ENCODE data around the gene SLC1A2. TPM values are rescaled to one million over a fixed set of nuclear protein-coding genes. Genes with fewer than 3 reads are reported as not detected.
A peak's percentile ranks its signal among the peaks of the same experiment; 100 is the strongest.

The SLC1A2 gene
- total RNA-seq, 5 donors from 2014 or later (not counting 1 experiment from before 2014, with no cell fraction given) = 0.07 to 0.19 (median 0.12) TPM

- Mint-ChIP-seq H3K27ac (peak overlapping the region in 1 of 2 donors; percentile 2), H3K9me3 (no peaks in the 10 kb centered on the region), H3K4me1 (peaks cover 50 to 75% (median 74%) of the 10 kb centered on the region in 3 donors), H3K4me3 (no peak overlapping the region), H3K36me3 (no peaks in the 10 kb centered on the region), H3K27me3 (no peaks in the 10 kb centered on the region)
- ChIA-PET POLR2A (no interaction called here), CTCF (no interaction called here)
- ATAC-seq (replicated peaks in 1 of 4) (no peak), DNase-seq (no peak)
- Histone ChIP-seq H3K4me1 (ENCODE audit: control insufficient read depth in 1 of 2, extremely low read depth in 1 of 2, insufficient read depth in 2 of 2, low read length in 2 of 2) (peaks cover 41 to 45% of the 10 kb centered on the region in 2 experiments), H3K27ac (ENCODE audit: low read length) (no peak overlapping the region), H3K27me3 (replicated peaks in 1 of 2; ENCODE audit: control insufficient read depth in 2 of 2, extremely low read depth in 1 of 2, insufficient read depth in 2 of 2, low read length in 1 of 2) (no peaks in the 10 kb centered on the region), H3K4me3 (ENCODE audit: control insufficient read depth in 1 of 2, extremely low read depth in 1 of 2, low read length in 1 of 2) (no peak overlapping the region), H3K9me3 (no peaks in the 10 kb centered on the region), H3K36me3 (ENCODE audit: control insufficient read depth in 2 of 2, extremely low read depth in 1 of 2, insufficient read depth in 1 of 2, low read length in 1 of 2) (no peaks in the 10 kb centered on the region)
- 33% methylated on average over 3 of the region's 9 CpGs for WGBS (ENCODE audit: insufficient coverage)
Measured at GRCh38 chr11:35344681-35345574, 74.4 kb downstream of the SLC1A2 start.

GRCh38 chr11:35343033-35343598 lies 76.2 kb downstream of the SLC1A2 start:
- peak; percentile 70 to 78 (median 73) for ATAC-seq (replicated peaks in 1 of 4)
- Mint-ChIP-seq H3K9me3 (peaks cover 0 to 4% (median 0%) of the 10 kb centered on the region in 3 donors), H3K4me3 (peak overlapping the region in 2 of 3 donors; percentile 32 to 44), H3K27me3 (no peaks in the 10 kb centered on the region), H3K4me1 (peaks cover 32 to 56% (median 55%) of the 10 kb centered on the region in 3 donors), H3K36me3 (no peaks in the 10 kb centered on the region), H3K27ac (peak overlapping the region; percentile 46 to 83)
- Histone ChIP-seq H3K4me1 (ENCODE audit: control insufficient read depth in 1 of 2, extremely low read depth in 1 of 2, insufficient read depth in 2 of 2, low read length in 2 of 2) (peaks cover 24 to 33% of the 10 kb centered on the region in 2 experiments), H3K4me3 (ENCODE audit: control insufficient read depth in 1 of 2, extremely low read depth in 1 of 2, low read length in 1 of 2) (peak overlapping the region in 1 of 2 donors; percentile 7), H3K9me3 (no peaks in the 10 kb centered on the region), H3K27ac (ENCODE audit: low read length) (peak overlapping the region; percentile 44), H3K36me3 (ENCODE audit: control insufficient read depth in 2 of 2, extremely low read depth in 1 of 2, insufficient read depth in 1 of 2, low read length in 1 of 2) (no peaks in the 10 kb centered on the region), H3K27me3 (replicated peaks in 1 of 2; ENCODE audit: control insufficient read depth in 2 of 2, extremely low read depth in 1 of 2, insufficient read depth in 2 of 2, low read length in 1 of 2) (no peaks in the 10 kb centered on the region)
- ChIA-PET POLR2A (no interaction called here), CTCF (no interaction called here)
- WGBS (ENCODE audit: insufficient coverage) = 47% methylated on average over 3 of the region's 5 CpGs
- peak in 9 of 35 experiments; percentile 2 to 42 (median 15) for DNase-seq

- Histone ChIP-seq H3K27ac (ENCODE audit: low read length) (no peak overlapping the region), H3K36me3 (ENCODE audit: control insufficient read depth in 2 of 2, extremely low read depth in 1 of 2, insufficient read depth in 1 of 2, low read length in 1 of 2) (no peaks in the 10 kb centered on the region), H3K27me3 (replicated peaks in 1 of 2; ENCODE audit: control insufficient read depth in 2 of 2, extremely low read depth in 1 of 2, insufficient read depth in 2 of 2, low read length in 1 of 2) (no peaks in the 10 kb centered on the region), H3K4me3 (ENCODE audit: control insufficient read depth in 1 of 2, extremely low read depth in 1 of 2, low read length in 1 of 2) (no peak overlapping the region), H3K4me1 (ENCODE audit: control insufficient read depth in 1 of 2, extremely low read depth in 1 of 2, insufficient read depth in 2 of 2, low read length in 2 of 2) (peaks cover 20 to 30% of the 10 kb centered on the region in 2 experiments), H3K9me3 (no peaks in the 10 kb centered on the region)
- no peak for DNase-seq
- Mint-ChIP-seq H3K9me3 (peaks cover 0 to 5% (median 5%) of the 10 kb centered on the region in 3 donors), H3K4me1 (peaks cover 33 to 43% (median 40%) of the 10 kb centered on the region in 3 donors), H3K27me3 (no peaks in the 10 kb centered on the region), H3K27ac (no peak overlapping the region), H3K36me3 (no peaks in the 10 kb centered on the region), H3K4me3 (no peak overlapping the region)
- ChIA-PET POLR2A (no interaction called here), CTCF (no interaction called here)
- no peak for ATAC-seq (replicated peaks in 1 of 4)
- WGBS (ENCODE audit: insufficient coverage) = no CpG with 5 or more reads among the region's 2 CpGs
Measured at GRCh38 chr11:35340715-35341114, 78.6 kb downstream of the SLC1A2 start.

DNA sequence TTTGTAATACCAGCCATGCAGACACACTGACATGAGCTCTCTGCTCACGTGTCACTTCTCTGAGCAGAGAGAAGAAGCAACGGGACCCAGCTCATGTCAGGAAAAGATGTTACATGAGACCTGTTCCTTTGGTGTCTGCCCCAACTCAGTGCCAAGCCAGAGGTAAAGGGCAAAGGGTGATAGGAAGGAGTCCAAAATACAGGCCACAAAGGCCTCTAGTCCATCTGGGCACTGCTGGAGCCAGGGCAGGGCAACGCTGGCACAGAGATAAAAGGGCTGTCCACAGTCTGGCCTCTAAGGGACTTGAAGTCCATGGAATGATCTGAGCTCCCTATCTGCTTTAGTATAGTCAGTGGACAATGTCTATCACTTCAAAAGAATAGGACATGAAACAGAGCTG lies 79.3 kb downstream of the SLC1A2 start:
- no peak overlapping the region for H3K27ac Mint-ChIP-seq
- peaks cover 0 to 5% (median 5%) of the 10 kb centered on the region in 3 donors for H3K9me3 Mint-ChIP-seq
- Histone ChIP-seq H3K9me3 (no peaks in the 10 kb centered on the region), H3K4me3 (ENCODE audit: control insufficient read depth in 1 of 2, extremely low read depth in 1 of 2, low read length in 1 of 2) (no peak overlapping the region), H3K27ac (ENCODE audit: low read length) (no peak overlapping the region), H3K36me3 (ENCODE audit: control insufficient read depth in 2 of 2, extremely low read depth in 1 of 2, insufficient read depth in 1 of 2, low read length in 1 of 2) (no peaks in the 10 kb centered on the region), H3K4me1 (ENCODE audit: control insufficient read depth in 1 of 2, extremely low read depth in 1 of 2, insufficient read depth in 2 of 2, low read length in 2 of 2) (peaks cover 16 to 28% of the 10 kb centered on the region in 2 experiments), H3K27me3 (replicated peaks in 1 of 2; ENCODE audit: control insufficient read depth in 2 of 2, extremely low read depth in 1 of 2, insufficient read depth in 2 of 2, low read length in 1 of 2) (no peaks in the 10 kb centered on the region)
- ChIA-PET CTCF (interaction anchor here in 1 of 2 donors (0.7 to 0.8 kb wide), 2 partner anchors 15 to 28 kb away, joined by 3 read pairs; no protein-coding TSS in a partner anchor), POLR2A (interaction anchor here in 1 of 2 donors (0.6 kb wide), 1 partner anchor 1532 kb away, joined by 4 read pairs; no protein-coding TSS in a partner anchor)
- DNase-seq (no peak), ATAC-seq (replicated peaks in 1 of 4) (no peak)
- H3K36me3 Mint-ChIP-seq = no peaks in the 10 kb centered on the region
- WGBS (ENCODE audit: insufficient coverage) = 81% methylated on average over 3 of the region's 3 CpGs
- H3K4me1 Mint-ChIP-seq = peaks cover 30 to 37% (median 35%) of the 10 kb centered on the region in 3 donors
- no peaks in the 10 kb centered on the region for H3K27me3 Mint-ChIP-seq
- H3K4me3 Mint-ChIP-seq = no peak overlapping the region

GRCh38 chr11:35338921-35339320 lies 80.4 kb downstream of the SLC1A2 start:
- Mint-ChIP-seq H3K27me3 (no peaks in the 10 kb centered on the region), H3K4me3 (no peak overlapping the region), H3K27ac (no peak overlapping the region), H3K4me1 (peaks cover 33 to 37% (median 33%) of the 10 kb centered on the region in 3 donors), H3K36me3 (peaks cover 7% of the 10 kb centered on the region), H3K9me3 (peaks cover 0 to 5% (median 5%) of the 10 kb centered on the region in 3 donors)
- DNase-seq (no peak), ATAC-seq (replicated peaks in 1 of 4) (no peak)
- CTCF ChIA-PET = interaction anchor here in 1 of 2 donors (0.5 to 0.6 kb wide), 2 partner anchors 410 to 1287 kb away, joined by 3 to 6 read pairs; partner anchors contain the start of gene CAPRIN1
- 71% methylated on average over 1 of the region's 2 CpGs for WGBS (ENCODE audit: insufficient coverage)
- H3K27me3 ChIP-seq (replicated peaks in 1 of 2; ENCODE audit: control insufficient read depth in 2 of 2, extremely low read depth in 1 of 2, insufficient read depth in 2 of 2, low read length in 1 of 2) = no peaks in the 10 kb centered on the region
- POLR2A ChIA-PET = no interaction called here
- no peak overlapping the region for H3K4me3 ChIP-seq (ENCODE audit: control insufficient read depth in 1 of 2, extremely low read depth in 1 of 2, low read length in 1 of 2)
- H3K36me3 ChIP-seq (ENCODE audit: control insufficient read depth in 2 of 2, extremely low read depth in 1 of 2, insufficient read depth in 1 of 2, low read length in 1 of 2) = no peaks in the 10 kb centered on the region
- H3K27ac ChIP-seq (ENCODE audit: low read length) = no peak overlapping the region
- peaks cover 11 to 17% of the 10 kb centered on the region in 2 experiments for H3K4me1 ChIP-seq (ENCODE audit: control insufficient read depth in 1 of 2, extremely low read depth in 1 of 2, insufficient read depth in 2 of 2, low read length in 2 of 2)
- no peaks in the 10 kb centered on the region for H3K9me3 ChIP-seq

DNA sequence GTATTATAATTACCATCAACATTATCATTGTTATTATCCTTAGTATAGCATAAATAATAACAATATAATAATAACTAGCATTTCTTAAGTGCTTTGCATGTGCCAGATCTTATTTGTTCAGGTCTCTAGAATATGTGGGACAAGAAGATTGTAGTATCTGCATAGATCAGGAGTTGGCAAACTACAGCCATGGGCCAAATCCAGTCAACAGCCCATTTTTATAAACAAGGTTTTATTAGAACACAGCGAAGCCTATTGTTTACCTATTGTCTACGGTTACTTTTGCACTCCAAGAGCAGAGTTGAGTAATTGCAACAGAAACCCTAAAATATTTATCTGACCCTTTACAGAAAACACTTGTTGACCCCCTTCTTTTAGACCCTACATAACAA lies 81.4 kb downstream of the SLC1A2 start:
- Histone ChIP-seq H3K27ac (ENCODE audit: low read length) (no peak overlapping the region), H3K4me3 (ENCODE audit: control insufficient read depth in 1 of 2, extremely low read depth in 1 of 2, low read length in 1 of 2) (no peak overlapping the region), H3K27me3 (replicated peaks in 1 of 2; ENCODE audit: control insufficient read depth in 2 of 2, extremely low read depth in 1 of 2, insufficient read depth in 2 of 2, low read length in 1 of 2) (no peaks in the 10 kb centered on the region), H3K4me1 (ENCODE audit: control insufficient read depth in 1 of 2, extremely low read depth in 1 of 2, insufficient read depth in 2 of 2, low read length in 2 of 2) (peaks cover 5 to 11% of the 10 kb centered on the region in 2 experiments), H3K36me3 (ENCODE audit: control insufficient read depth in 2 of 2, extremely low read depth in 1 of 2, insufficient read depth in 1 of 2, low read length in 1 of 2) (no peaks in the 10 kb centered on the region), H3K9me3 (no peaks in the 10 kb centered on the region)
- peaks cover 8% of the 10 kb centered on the region for H3K36me3 Mint-ChIP-seq
- no peaks in the 10 kb centered on the region for H3K27me3 Mint-ChIP-seq
- DNase-seq (no peak), ATAC-seq (replicated peaks in 1 of 4) (no peak)
- WGBS (ENCODE audit: insufficient coverage) = 93% methylated on average over 2 of the region's 2 CpGs
- CTCF ChIA-PET = no interaction called here
- no peak overlapping the region for H3K4me3 Mint-ChIP-seq
- no peak overlapping the region for H3K27ac Mint-ChIP-seq
- POLR2A ChIA-PET = interaction anchor here in 1 of 2 donors (0.6 kb wide), 1 partner anchor 18 kb away, joined by 5 read pairs; no protein-coding TSS in a partner anchor
- peaks cover 0 to 6% (median 5%) of the 10 kb centered on the region in 3 donors for H3K9me3 Mint-ChIP-seq
- peaks cover 23 to 30% (median 26%) of the 10 kb centered on the region in 3 donors for H3K4me1 Mint-ChIP-seq

Measured in T-cell (primary cell).